ENCODE data around the gene RYR1. TPM values are rescaled to one million over a fixed set of nuclear protein-coding genes. Genes with fewer than 3 reads are reported as not detected.

RYR1 gene
- total and polyA plus RNA-seq, 2 of the 13 experiments (the other 11 are each of a cell fraction or from before 2014, with no cell fraction given) = 0.03 TPM; not detected in 1

DNA sequence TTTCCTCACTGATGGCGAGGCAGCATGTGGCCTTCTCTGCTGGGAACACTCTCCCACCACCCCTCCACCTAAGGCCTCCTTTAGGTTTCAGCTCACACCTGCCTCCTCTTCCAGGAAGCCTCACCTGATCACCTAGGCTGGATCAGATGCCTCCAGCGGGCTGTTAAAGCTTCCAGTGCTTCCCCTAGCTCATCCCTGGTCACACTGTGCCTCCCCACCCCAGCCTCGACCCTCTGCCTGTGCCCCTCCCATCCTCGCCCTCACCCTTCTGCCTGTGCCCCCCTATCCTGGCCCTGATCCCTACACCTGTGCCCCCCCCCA, 150.5 kb downstream of the RYR1 start:
- no peaks in the 10 kb centered on the region; a peak in 3 of 5 replicates for H3K27me3 ChIP-seq (ENCODE audit: control insufficient read depth in 1 of 2, insufficient read depth in 2 of 2, low read length in 2 of 2)
- no peak overlapping the region for H2AFZ ChIP-seq (ENCODE audit: low read length)
- H3K27ac ChIP-seq (ENCODE audit: extremely low read length, insufficient read depth, low read length) = no peak overlapping the region
- H4K20me1 ChIP-seq (ENCODE audit: insufficient read depth, low read length) = no peaks in the 10 kb centered on the region
- DNase-seq (ENCODE audit: low spot score) (no peak), ATAC-seq (no peak), FAIRE-seq (no peak)
- CTCF ChIA-PET (ENCODE audit: low intra/inter-chr PET ratio, low total read pairs) = no interaction called here
- no peaks in the 10 kb centered on the region for H3K4me1 ChIP-seq (ENCODE audit: insufficient read depth, low read length)
- no TSS peak for BruUV-seq (replicated peaks)
- no peak overlapping the region for H3K9ac ChIP-seq (ENCODE audit: insufficient read depth, low read depth, low read length)
- TF ChIP-seq ZNF543 (CRISPR knock-in tag; IDR thresholded peaks at IDR 0.05) = no peak
- TF ChIP-seq, protein P1, sequence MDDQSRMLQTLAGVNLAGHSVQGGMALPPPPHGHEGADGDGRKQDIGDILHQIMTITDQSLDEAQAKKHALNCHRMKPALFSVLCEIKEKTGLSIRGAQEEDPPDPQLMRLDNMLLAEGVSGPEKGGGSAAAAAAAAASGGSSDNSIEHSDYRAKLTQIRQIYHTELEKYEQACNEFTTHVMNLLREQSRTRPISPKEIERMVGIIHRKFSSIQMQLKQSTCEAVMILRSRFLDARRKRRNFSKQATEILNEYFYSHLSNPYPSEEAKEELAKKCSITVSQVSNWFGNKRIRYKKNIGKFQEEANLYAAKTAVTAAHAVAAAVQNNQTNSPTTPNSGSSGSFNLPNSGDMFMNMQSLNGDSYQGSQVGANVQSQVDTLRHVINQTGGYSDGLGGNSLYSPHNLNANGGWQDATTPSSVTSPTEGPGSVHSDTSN (CRISPR knock-in tag; IDR thresholded peaks at IDR 0.05; ENCODE audit: borderline replicate concordance) = no peak
- TF ChIP-seq KDM2A (CRISPR knock-in tag; IDR thresholded peaks at IDR 0.05; ENCODE audit: borderline replicate concordance, low read depth) = no peak
- no peak for TF ChIP-seq PAWR (CRISPR knock-in tag; IDR thresholded peaks at IDR 0.05; ENCODE audit: borderline replicate concordance)
- TF ChIP-seq, protein P2, sequence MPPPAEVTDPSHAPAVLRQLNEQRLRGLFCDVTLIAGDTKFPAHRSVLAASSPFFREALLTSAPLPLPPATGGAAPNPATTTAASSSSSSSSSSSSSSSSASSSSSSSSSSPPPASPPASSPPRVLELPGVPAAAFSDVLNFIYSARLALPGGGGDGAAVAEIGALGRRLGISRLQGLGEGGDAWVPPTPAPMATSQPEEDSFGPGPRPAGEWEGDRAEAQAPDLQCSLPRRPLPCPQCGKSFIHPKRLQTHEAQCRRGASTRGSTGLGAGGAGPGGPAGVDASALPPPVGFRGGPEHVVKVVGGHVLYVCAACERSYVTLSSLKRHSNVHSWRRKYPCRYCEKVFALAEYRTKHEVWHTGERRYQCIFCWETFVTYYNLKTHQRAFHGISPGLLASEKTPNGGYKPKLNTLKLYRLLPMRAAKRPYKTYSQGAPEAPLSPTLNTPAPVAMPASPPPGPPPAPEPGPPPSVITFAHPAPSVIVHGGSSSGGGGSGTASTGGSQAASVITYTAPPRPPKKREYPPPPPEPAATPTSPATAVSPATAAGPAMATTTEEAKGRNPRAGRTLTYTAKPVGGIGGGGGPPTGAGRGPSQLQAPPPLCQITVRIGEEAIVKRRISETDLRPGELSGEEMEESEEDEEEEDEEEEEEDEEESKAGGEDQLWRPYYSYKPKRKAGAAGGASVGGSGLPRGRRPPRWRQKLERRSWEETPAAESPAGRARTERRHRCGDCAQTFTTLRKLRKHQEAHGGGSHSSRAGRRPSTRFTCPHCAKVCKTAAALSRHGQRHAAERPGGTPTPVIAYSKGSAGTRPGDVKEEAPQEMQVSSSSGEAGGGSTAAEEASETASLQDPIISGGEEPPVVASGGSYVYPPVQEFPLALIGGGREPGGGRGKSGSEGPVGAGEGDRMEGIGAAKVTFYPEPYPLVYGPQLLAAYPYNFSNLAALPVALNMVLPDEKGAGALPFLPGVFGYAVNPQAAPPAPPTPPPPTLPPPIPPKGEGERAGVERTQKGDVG (CRISPR knock-in tag; IDR thresholded peaks at IDR 0.05; ENCODE audit: borderline replicate concordance) = no peak
- no peak for TF ChIP-seq ZNF138 (CRISPR knock-in tag; IDR thresholded peaks at IDR 0.05; ENCODE audit: low read depth)
- TF ChIP-seq, protein P3, sequence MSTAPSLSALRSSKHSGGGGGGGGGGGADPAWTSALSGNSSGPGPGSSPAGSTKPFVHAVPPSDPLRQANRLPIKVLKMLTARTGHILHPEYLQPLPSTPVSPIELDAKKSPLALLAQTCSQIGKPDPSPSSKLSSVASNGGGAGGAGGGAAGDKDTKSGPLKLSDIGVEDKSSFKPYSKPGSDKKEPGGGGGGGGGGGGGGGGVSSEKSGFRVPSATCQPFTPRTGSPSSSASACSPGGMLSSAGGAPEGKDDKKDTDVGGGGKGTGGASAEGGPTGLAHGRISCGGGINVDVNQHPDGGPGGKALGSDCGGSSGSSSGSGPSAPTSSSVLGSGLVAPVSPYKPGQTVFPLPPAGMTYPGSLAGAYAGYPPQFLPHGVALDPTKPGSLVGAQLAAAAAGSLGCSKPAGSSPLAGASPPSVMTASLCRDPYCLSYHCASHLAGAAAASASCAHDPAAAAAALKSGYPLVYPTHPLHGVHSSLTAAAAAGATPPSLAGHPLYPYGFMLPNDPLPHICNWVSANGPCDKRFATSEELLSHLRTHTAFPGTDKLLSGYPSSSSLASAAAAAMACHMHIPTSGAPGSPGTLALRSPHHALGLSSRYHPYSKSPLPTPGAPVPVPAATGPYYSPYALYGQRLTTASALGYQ (CRISPR knock-in tag; IDR thresholded peaks at IDR 0.05) = no peak
- intact Hi-C loops (cut with micrococcal nuclease; ENCODE audit: unreplicated experiment) (no loop called here), in situ Hi-C loops (cut with HindIII; ENCODE audit: extremely low pct_ligation_motif_present, low pct_unique_long_range_greater_than_20kb) (no loop called here)
- H3K79me2 ChIP-seq (ENCODE audit: insufficient read depth, low read length) = no peaks in the 10 kb centered on the region
- no peak overlapping the region for H3K4me2 ChIP-seq (ENCODE audit: low read depth, low read length)
- no peaks in the 10 kb centered on the region for H3K36me3 ChIP-seq (replicated peaks in 1 of 2; ENCODE audit: control insufficient read depth in 1 of 2, insufficient read depth in 2 of 2, low read length in 2 of 2)
- POLR2A ChIA-PET = no interaction called here
- no peaks in the 10 kb centered on the region for H3K9me3 ChIP-seq (ENCODE audit: low read length)
- WGBS (ENCODE audit: low lambda C conversion rate) = 8% methylated on average over 4 of the region's 4 CpGs
- H3K4me3 ChIP-seq (replicated peaks in 1 of 3; ENCODE audit: insufficient read depth in 1 of 3, low read depth in 2 of 3, low read length in 3 of 3) = no peak overlapping the region
